Measurements from ENCODE around the gene MAST3.

Gene MAST3

GRCh38 chr19:18191640-18192062 lies 94.1 kb downstream of the MAST3 start:
- no peak for TF ChIP-seq EGR1 (IDR thresholded peaks at IDR 0.05)
- no peak for TF ChIP-seq EP300 (IDR thresholded peaks at IDR 0.05; ENCODE audit: borderline replicate concordance)
- TF ChIP-seq MAX (IDR thresholded peaks at IDR 0.05) = no peak
- no peak for TF ChIP-seq FOXM1 (IDR thresholded peaks at IDR 0.05; ENCODE audit: borderline replicate concordance, low read depth)
- TF ChIP-seq, protein P1, sequence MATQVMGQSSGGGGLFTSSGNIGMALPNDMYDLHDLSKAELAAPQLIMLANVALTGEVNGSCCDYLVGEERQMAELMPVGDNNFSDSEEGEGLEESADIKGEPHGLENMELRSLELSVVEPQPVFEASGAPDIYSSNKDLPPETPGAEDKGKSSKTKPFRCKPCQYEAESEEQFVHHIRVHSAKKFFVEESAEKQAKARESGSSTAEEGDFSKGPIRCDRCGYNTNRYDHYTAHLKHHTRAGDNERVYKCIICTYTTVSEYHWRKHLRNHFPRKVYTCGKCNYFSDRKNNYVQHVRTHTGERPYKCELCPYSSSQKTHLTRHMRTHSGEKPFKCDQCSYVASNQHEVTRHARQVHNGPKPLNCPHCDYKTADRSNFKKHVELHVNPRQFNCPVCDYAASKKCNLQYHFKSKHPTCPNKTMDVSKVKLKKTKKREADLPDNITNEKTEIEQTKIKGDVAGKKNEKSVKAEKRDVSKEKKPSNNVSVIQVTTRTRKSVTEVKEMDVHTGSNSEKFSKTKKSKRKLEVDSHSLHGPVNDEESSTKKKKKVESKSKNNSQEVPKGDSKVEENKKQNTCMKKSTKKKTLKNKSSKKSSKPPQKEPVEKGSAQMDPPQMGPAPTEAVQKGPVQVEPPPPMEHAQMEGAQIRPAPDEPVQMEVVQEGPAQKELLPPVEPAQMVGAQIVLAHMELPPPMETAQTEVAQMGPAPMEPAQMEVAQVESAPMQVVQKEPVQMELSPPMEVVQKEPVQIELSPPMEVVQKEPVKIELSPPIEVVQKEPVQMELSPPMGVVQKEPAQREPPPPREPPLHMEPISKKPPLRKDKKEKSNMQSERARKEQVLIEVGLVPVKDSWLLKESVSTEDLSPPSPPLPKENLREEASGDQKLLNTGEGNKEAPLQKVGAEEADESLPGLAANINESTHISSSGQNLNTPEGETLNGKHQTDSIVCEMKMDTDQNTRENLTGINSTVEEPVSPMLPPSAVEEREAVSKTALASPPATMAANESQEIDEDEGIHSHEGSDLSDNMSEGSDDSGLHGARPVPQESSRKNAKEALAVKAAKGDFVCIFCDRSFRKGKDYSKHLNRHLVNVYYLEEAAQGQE (IDR thresholded peaks at IDR 0.05; ENCODE audit: low read depth) = no peak
- no peak for TF ChIP-seq ZBTB7A (IDR thresholded peaks at IDR 0.05; ENCODE audit: low read depth)

DNA sequence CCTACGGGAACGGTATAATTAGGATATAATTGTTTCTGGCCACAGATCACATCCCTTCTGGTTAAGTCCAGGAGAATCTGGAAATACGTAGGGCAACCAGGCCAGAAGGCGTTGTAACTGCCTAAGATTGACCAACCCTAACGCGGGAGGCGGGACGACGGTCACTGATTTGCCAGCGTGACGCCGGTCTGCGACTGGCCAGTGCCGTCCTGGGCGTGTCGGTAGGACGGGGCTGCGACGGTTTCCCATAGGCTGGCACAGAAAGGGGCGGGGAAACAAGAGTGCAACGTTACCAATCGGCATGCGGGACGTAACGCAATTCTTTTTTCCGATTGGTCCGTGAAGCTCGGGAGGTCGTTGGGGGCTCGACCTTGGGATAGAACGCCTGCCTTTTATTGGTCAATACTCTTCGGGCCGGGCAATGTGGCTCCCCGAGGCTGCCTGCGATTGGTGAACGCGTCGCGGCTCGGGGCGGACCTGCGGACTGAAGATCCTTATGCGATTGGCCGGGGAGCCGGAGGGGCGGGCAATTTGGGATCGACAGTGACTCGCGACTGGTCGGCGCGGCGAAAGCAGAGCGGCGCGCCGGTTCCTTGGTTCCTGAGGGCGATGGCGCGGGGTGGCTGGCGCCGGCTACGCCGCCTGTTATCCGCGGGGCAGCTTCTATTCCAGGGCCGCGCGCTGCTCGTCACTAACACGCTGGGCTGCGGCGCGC lies 95.3 kb downstream of the MAST3 start, which contains the start of gene MPV17L2:
TSS of gene MPV17L2 (plus strand) at position 546 of the 715 bp plus-strand sequence. CDS start at position 610, 64 bp downstream.
- TF ChIP-seq USF1 (IDR thresholded peaks at IDR 0.05) (peak; percentile 6; the same call in 1 of the 2 replicates), FOXM1 (IDR thresholded peaks at IDR 0.05; ENCODE audit: borderline replicate concordance, low read depth) (no peak), TCF12 (IDR thresholded peaks at IDR 0.05; ENCODE audit: low read depth) (0 out of 2 replicates have a peak, but pooled peaks have one; percentile 11), TEAD4 (IDR thresholded peaks at IDR 0.05) (no peak), YY1 (IDR thresholded peaks at IDR 0.05; ENCODE audit: low read depth) (peak; percentile 81), CREB1 (IDR thresholded peaks at IDR 0.05; ENCODE audit: low read depth) (peak; percentile 73), TAF1 (IDR thresholded peaks at IDR 0.05; ENCODE audit: low read depth) (peak; percentile 58; the same call in 1 of the 2 replicates), MAX (IDR thresholded peaks at IDR 0.05) (peak; percentile 55)

DNA sequence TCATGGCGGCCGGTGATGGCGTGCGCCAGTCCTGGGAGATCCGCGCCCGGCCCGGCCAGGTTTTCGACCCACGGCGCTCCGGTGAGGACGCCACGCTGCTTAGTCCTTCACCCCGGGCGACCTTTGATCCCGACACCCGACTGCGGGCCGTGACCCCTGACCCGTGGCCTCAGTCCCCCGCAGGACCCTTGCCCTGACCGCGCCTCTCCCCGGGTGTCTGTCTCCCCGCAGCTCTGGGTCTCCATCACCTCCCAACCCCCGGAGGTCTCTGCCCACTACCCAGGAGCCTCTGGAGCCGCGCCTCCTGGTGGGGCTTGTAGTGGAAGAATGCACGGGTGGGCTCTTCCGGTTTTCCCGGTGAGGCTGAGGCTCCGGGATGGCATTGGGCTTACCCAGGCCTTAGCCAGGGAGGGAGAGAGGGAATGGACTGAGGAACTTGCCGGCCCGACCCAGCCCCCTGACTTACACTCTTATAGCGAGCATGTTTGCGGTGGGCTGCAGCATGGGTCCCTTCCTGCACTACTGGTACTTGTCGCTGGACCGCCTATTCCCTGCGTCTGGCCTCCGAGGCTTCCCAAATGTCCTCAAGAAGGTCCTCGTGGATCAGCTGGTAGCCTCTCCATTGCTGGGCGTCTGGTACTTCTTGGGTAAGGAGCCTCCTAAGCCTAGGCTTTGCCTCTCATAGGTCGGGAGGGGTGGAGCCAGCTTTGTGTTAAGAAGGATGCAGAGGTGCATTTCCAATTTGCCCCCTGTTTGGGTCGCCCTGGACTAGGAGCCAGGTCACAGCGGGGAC lies 96.0 kb downstream of the MAST3 start:
- TF ChIP-seq USF1 (IDR thresholded peaks at IDR 0.05) (no peak), MAX (IDR thresholded peaks at IDR 0.05) (no peak), FOXM1 (IDR thresholded peaks at IDR 0.05; ENCODE audit: borderline replicate concordance, low read depth) (no peak), CREB1 (IDR thresholded peaks at IDR 0.05; ENCODE audit: low read depth) (no peak)
- TF ChIP-seq, protein P1 (IDR thresholded peaks at IDR 0.05; ENCODE audit: low read depth) = no peak

DNA sequence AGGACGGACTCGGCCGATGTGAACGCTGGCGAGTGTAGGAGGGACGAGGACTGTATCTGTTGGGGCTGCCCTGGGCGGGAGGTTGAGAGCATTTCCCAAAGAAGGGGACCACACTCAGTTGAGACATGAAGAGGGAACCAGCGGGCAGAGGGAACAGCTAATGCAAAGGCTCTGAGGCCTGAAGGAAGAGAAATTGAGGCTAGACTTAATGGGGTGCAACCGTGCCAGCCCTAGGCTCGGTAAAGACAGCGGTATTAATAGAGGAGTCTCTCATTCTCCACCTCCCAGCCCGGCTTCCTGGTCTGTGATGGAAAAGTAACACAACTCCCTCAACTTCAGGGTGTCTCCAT lies 96.6 kb downstream of the MAST3 start:
- no peak for TF ChIP-seq TAF1 (IDR thresholded peaks at IDR 0.05; ENCODE audit: low read depth)
- no peak for TF ChIP-seq YY1 (IDR thresholded peaks at IDR 0.05; ENCODE audit: low read depth)
- TF ChIP-seq EGR1 (IDR thresholded peaks at IDR 0.05) = no peak
- no peak for TF ChIP-seq EP300 (IDR thresholded peaks at IDR 0.05; ENCODE audit: borderline replicate concordance)
- TF ChIP-seq TCF12 (IDR thresholded peaks at IDR 0.05; ENCODE audit: low read depth) = no peak
- no peak for TF ChIP-seq TEAD4 (IDR thresholded peaks at IDR 0.05)
- TF ChIP-seq, protein P1 (IDR thresholded peaks at IDR 0.05; ENCODE audit: low read depth) = no peak
- TF ChIP-seq USF1 (IDR thresholded peaks at IDR 0.05) = no peak
- no peak for TF ChIP-seq FOXM1 (IDR thresholded peaks at IDR 0.05; ENCODE audit: borderline replicate concordance, low read depth)
- no peak for TF ChIP-seq CEBPB (IDR thresholded peaks at IDR 0.05)
- TF ChIP-seq CREB1 (IDR thresholded peaks at IDR 0.05; ENCODE audit: low read depth) = no peak
- TF ChIP-seq NFIC (IDR thresholded peaks at IDR 0.05) = no peak
- no peak for TF ChIP-seq RAD21 (IDR thresholded peaks at IDR 0.05; ENCODE audit: low read depth)
